Vagina (tissue), 2 donors: ENCODE results near the gene CACNA1I. TPM values are rescaled to one million over a fixed set of nuclear protein-coding genes. Genes with fewer than 3 reads are reported as not detected.

Source experiments
- DNase-seq, 2 donors: peaks; one replicate each; pipeline ENCODE4 v3.0.0-alpha.2; 2017; ENCODE audit errors: extremely low spot score in 2 of 2
- H3K27ac ChIP-seq: fragments of 200-600 bp; sonication (generic); one replicate; pipeline ENCODE4 v1.5.1; 2019
- H3K27me3 ChIP-seq: fragments of 200-600 bp; sonication (generic); one replicate; pipeline ENCODE4 v1.5.1; 2019
- H3K36me3 ChIP-seq, 2 donors: fragments of 200-600 bp; sonication (generic); one replicate each; pipeline ENCODE4 v1.5.1; 2017 to 2019
- H3K4me1 ChIP-seq: fragments of 200-600 bp; sonication (generic); one replicate; pipeline ENCODE4 v1.5.1; 2019
- H3K4me3 ChIP-seq, 2 donors: fragments of 200-600 bp; sonication (generic); 1 replicate in 1 of 2; 2 replicates in 1 of 2; pipeline ENCODE4 v1.5.1; 2016 to 2019
- H3K9me3 ChIP-seq: fragments of 200-600 bp; sonication (generic); one replicate; pipeline ENCODE4 v1.5.1; 2019
- CTCF ChIP-seq, 3 experiments: fragments of 450-650 bp in 2 of 3; fragments of 200-600 bp in 1 of 3; sonication (generic) in 1 of 3; IDR thresholded peaks; one replicate each; pipeline ENCODE4 v1.5.1; 2017 to 2019; ENCODE audit warnings: antibody characterized with exemption in 3 of 3, mild to moderate bottlenecking in 2 of 3, moderate library complexity in 2 of 3
- POLR2A ChIP-seq, 2 donors: fragments of 450-650 bp; IDR thresholded peaks; one replicate each; pipeline ENCODE4 v1.6.1; 2017; ENCODE audit warnings: antibody characterized with exemption in 2 of 2, mild to moderate bottlenecking in 2 of 2, moderate library complexity in 2 of 2
- POLR2AphosphoS5 ChIP-seq, 2 donors: sonication (generic); formaldehyde crosslinking; IDR thresholded peaks; one replicate each; pipeline ENCODE4 v1.9.0; 2017; ENCODE audit warnings: antibody characterized with exemption in 2 of 2, mild to moderate bottlenecking in 2 of 2, low read depth in 1 of 2; ENCODE audit not compliant: insufficient read depth in 1 of 2
- intact Hi-C: fragments of 100-400 bp; cut with DNase I; formaldehyde crosslinking; loops from one replicate; pipeline ENCODE4 v1.15.1; 2023
- total RNA-seq: library from RNA; depleted of rRNA; stranded (reverse); fragments of >200 nt; gene quantifications from one replicate; pipeline ENCODE4 v1.2.3, GENCODE V29; 2016

CACNA1I gene
- total RNA-seq, 1 donor from 2014 or later, result 1.2 TPM

DNA sequence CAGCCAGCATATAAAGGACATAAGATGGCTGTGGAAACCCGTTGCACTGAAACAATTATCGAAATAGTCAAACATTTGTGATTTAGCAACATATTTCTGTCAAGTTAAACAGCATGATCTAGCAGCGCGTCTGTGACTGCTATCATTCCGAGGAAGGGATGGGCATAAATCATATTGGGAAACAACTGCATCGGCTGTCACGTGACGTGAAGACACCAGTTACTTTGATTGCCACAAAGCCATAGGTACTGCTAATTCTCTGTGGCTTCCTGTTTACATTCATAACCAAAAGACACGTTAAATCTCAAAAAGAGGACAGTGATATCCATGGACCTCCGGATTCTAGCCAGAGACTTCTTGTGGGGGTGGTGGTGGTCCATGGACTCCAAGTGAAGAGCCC is 87.8 kb downstream of the CACNA1I start:
- no peak for DNase-seq
- H3K9me3 ChIP-seq, result no peaks in the 10 kb centered on the region
- no peak for TF ChIP-seq POLR2A (IDR thresholded peaks at IDR 0.05)
- TF ChIP-seq POLR2AphosphoS5 (IDR thresholded peaks at IDR 0.05; ENCODE audit: insufficient read depth in 1 of 2, low read depth in 1 of 2), result no peak
- no peak for TF ChIP-seq CTCF (IDR thresholded peaks at IDR 0.05)
- no peak overlapping the region for H3K27ac ChIP-seq
- H3K27me3 ChIP-seq, result peaks cover 11% of the 10 kb centered on the region
- intact Hi-C loops, result no loop called here
- H3K4me3 ChIP-seq, result no peak overlapping the region
- peaks cover 11% of the 10 kb centered on the region for H3K4me1 ChIP-seq
- H3K36me3 ChIP-seq, result no peaks in the 10 kb centered on the region

DNA sequence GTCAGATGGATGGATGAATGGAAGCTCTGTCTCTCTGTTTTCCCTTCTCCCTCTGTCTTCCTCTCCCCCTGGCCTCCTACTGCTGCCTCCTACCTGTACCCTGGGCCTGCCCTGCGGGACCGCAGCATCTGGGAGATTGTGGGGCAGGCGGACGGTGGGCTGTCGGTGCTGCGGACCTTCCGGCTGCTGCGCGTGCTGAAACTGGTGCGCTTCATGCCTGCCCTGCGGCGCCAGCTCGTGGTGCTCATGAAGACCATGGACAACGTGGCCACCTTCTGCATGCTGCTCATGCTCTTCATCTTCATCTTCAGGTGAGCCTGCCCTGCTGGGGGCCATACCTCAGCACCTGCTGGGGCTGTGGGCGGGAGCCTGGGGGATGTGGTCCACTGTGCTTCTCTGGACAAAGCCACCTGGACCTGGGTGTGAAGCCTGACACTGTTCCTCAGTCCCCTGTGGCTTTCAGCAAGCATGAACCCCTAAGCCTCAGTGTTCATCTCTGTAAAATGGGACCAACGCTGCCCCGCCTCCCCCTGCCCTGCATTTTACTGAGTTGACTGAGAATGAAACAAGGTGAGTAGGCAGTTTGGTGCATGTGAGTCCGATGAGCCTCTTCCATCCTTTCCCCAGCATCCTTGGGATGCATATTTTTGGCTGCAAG is 88.4 kb downstream of the CACNA1I start:
- H3K9me3 ChIP-seq, result no peaks in the 10 kb centered on the region
- no peak overlapping the region for H3K27ac ChIP-seq
- no peak for DNase-seq
- H3K36me3 ChIP-seq, result no peaks in the 10 kb centered on the region
- H3K4me1 ChIP-seq, result peaks cover 14% of the 10 kb centered on the region
- TF ChIP-seq POLR2A (IDR thresholded peaks at IDR 0.05) (no peak), POLR2AphosphoS5 (IDR thresholded peaks at IDR 0.05; ENCODE audit: insufficient read depth in 1 of 2, low read depth in 1 of 2) (no peak), CTCF (IDR thresholded peaks at IDR 0.05) (no peak)
- H3K4me3 ChIP-seq, result no peak overlapping the region
- intact Hi-C loops, result no loop called here
- H3K27me3 ChIP-seq, result peaks cover 11% of the 10 kb centered on the region

- H3K4me3 ChIP-seq, result peak overlapping the region in 1 of 2 donors; percentile 17
- DNase-seq, result no peak
- peaks cover 11% of the 10 kb centered on the region for H3K27me3 ChIP-seq
- TF ChIP-seq POLR2AphosphoS5 (IDR thresholded peaks at IDR 0.05; ENCODE audit: insufficient read depth in 1 of 2, low read depth in 1 of 2) (no peak), CTCF (IDR thresholded peaks at IDR 0.05) (no peak), POLR2A (IDR thresholded peaks at IDR 0.05) (no peak)
- H3K4me1 ChIP-seq, result peaks cover 21% of the 10 kb centered on the region
- no peaks in the 10 kb centered on the region for H3K9me3 ChIP-seq
- H3K36me3 ChIP-seq, result no peaks in the 10 kb centered on the region
- intact Hi-C loops, result no loop called here
- H3K27ac ChIP-seq, result no peak overlapping the region
Measured at GRCh38 chr22:39661501-39661841, 90.9 kb downstream of the CACNA1I start.

DNA sequence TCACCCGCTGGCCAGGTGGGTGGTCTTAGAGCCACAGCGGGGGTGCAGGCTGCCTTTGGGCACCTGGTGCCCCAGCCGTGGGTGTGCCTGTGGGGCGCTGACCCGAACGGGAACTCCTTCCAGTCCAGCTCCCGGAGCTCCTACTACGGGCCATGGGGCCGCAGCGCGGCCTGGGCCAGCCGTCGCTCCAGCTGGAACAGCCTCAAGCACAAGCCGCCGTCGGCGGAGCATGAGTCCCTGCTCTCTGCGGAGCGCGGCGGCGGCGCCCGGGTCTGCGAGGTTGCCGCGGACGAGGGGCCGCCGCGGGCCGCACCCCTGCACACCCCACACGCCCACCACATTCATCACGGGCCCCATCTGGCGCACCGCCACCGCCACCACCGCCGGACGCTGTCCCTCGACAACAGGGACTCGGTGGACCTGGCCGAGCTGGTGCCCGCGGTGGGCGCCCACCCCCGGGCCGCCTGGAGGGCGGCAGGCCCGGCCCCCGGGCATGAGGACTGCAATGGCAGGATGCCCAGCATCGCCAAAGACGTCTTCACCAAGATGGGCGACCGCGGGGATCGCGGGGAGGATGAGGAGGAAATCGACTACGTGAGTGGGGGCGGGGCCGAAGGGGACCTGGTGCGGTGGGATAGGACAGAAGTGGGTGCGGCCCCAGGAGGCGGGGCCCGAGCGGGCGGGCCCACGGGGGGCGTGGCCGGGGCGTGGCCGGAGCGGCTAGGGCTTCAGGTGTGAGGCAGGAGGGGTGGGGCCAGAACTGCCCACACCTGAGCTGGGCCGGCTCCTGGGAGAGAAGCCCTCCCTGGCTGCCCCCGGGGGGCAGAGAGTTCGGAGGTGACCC is 91.5 kb downstream of the CACNA1I start:
- Histone ChIP-seq H3K4me1 (peaks cover 21% of the 10 kb centered on the region), H3K4me3 (peak overlapping the region; percentile 17), H3K9me3 (no peaks in the 10 kb centered on the region), H3K27me3 (peaks cover 11% of the 10 kb centered on the region), H3K36me3 (no peaks in the 10 kb centered on the region), H3K27ac (no peak overlapping the region)
- no peak for TF ChIP-seq CTCF (IDR thresholded peaks at IDR 0.05)
- no peak for TF ChIP-seq POLR2AphosphoS5 (IDR thresholded peaks at IDR 0.05; ENCODE audit: insufficient read depth in 1 of 2, low read depth in 1 of 2)
- TF ChIP-seq POLR2A (IDR thresholded peaks at IDR 0.05), result no peak
- intact Hi-C loops, result no loop called here
- DNase-seq, result no peak

DNA sequence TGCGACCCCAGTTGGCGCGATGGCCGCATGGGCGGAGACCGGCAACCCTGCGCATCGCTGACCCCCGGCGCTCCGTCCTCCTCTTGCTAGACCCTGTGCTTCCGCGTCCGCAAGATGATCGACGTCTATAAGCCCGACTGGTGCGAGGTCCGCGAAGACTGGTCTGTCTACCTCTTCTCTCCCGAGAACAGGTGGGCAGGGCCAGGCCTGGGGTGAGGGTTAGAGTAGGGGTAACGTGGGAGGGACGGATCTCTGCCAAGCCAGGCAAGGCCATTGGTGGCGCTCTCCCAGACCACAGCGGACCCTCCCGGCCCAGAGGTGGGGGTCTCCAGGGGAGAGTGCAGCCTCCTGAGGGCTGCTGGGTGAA is 92.1 kb downstream of the CACNA1I start:
- Histone ChIP-seq H3K4me1 (peaks cover 21% of the 10 kb centered on the region), H3K27me3 (peaks cover 11% of the 10 kb centered on the region), H3K4me3 (peak overlapping the region in 1 of 2 donors; percentile 17), H3K27ac (no peak overlapping the region), H3K9me3 (no peaks in the 10 kb centered on the region), H3K36me3 (no peaks in the 10 kb centered on the region)
- TF ChIP-seq POLR2AphosphoS5 (IDR thresholded peaks at IDR 0.05; ENCODE audit: insufficient read depth in 1 of 2, low read depth in 1 of 2), result no peak
- no peak for TF ChIP-seq POLR2A (IDR thresholded peaks at IDR 0.05)
- no peak for TF ChIP-seq CTCF (IDR thresholded peaks at IDR 0.05)
- intact Hi-C loops, result no loop called here
- no peak for DNase-seq
